GM19395 (cell line): ENCODE data around the gene ADAMTSL2.

ENCODE experiments used
- ATAC-seq: cut with Tn5 transposase; IDR thresholded peaks from one replicate; pipeline ENCODE4 v1.9.1; 2021; ENCODE audit warnings: mild to moderate bottlenecking, moderate library complexity; ENCODE audit not compliant: unreplicated experiment

The ADAMTSL2 gene

GRCh38 chr9:133499132-133499891, 35.2 kb upstream of the ADAMTSL2 start:
- ATAC-seq: no peak

- no peak for ATAC-seq
Measured at GRCh38 chr9:133499892-133500270, 34.6 kb upstream of the ADAMTSL2 start.

- ATAC-seq: no peak
Measured at GRCh38 chr9:133502112-133502511, 32.4 kb upstream of the ADAMTSL2 start.

- ATAC-seq: no peak
Measured at GRCh38 chr9:133505186-133505830, 29.2 kb upstream of the ADAMTSL2 start.

GRCh38 chr9:133505901-133506652, 28.4 kb upstream of the ADAMTSL2 start:
- ATAC-seq: no peak

DNA sequence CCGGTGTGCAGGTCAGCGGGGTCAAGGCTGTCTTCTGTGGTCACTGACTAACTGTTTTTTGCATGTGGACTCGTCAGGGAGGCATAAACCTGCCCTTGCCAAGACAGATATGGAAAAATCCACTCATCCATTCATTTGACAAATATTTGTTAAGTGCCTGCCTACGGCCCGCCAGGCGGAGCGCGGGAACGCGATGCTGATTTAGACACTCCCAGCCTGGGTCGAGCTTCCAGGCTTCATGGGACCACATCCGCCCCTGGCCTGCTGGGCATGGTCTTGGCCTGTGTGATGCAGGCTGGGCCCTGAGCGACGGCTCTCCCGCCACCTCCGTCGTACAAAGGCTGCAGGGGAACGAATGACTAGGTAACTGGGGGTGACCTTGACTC, 27.9 kb upstream of the ADAMTSL2 start:
- no peak for ATAC-seq

DNA sequence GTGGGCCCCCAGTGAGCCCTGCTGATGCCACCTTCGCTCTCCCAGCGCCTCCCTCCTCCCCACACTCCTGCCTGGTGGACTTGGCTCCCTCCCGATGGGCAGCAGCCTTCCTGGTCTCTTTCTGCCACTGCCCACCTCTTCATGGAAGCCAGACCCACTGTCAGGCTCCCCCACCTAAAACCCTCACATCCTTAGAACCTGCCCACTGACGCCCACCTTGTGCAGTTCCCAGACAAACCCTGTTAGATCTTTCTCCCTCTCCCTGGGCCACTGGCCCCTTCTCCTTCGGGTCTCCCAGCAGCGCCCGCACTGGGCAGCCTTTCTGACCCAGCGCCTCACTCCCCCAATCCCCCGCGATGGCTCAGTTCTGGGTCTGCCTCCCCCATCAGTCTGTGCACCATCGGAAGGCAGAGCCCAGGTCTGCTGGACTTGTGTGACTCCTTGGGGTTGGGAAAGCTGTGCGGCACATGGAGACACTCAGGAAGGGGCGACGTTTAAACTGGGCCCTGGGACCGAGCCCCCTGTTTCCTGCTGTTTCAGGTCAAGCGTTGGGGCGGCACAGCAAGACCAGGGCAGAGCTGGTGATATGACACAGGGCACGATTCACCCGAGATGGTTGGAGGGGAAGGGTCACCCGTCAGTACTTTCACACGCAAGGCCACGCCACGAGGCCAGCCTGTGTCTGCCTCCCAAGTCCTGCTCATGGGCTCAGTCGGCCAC, 27.1 kb upstream of the ADAMTSL2 start:
- ATAC-seq: no peak

GRCh38 chr9:133508046-133508445, 26.5 kb upstream of the ADAMTSL2 start:
- no peak for ATAC-seq

GRCh38 chr9:133509179-133510083, 25.1 kb upstream of the ADAMTSL2 start:
- no peak for ATAC-seq

GRCh38 chr9:133510926-133511505, 23.5 kb upstream of the ADAMTSL2 start:
- no peak for ATAC-seq

DNA sequence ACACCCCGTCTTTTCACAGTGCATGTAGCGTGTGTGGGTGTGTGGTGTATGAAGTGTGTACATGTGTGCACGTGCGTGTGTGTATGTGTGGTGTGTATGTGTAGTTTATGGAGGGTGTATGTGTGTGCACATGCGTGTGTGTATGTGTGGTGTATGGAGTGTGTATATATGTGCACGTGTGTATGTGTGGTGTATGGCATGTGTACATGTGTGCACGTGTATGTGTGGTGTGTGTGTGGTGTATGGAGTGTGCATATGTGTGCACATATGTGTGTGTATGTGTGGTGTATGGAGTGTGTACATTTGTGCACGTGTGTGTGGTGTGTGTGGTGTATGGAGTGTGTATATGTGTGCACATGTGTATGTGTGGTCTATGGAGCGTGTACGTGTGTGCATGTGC, 22.9 kb upstream of the ADAMTSL2 start:
- ATAC-seq: no peak

GRCh38 chr9:133512253-133513213, 22.0 kb upstream of the ADAMTSL2 start:
- ATAC-seq: no peak

DNA sequence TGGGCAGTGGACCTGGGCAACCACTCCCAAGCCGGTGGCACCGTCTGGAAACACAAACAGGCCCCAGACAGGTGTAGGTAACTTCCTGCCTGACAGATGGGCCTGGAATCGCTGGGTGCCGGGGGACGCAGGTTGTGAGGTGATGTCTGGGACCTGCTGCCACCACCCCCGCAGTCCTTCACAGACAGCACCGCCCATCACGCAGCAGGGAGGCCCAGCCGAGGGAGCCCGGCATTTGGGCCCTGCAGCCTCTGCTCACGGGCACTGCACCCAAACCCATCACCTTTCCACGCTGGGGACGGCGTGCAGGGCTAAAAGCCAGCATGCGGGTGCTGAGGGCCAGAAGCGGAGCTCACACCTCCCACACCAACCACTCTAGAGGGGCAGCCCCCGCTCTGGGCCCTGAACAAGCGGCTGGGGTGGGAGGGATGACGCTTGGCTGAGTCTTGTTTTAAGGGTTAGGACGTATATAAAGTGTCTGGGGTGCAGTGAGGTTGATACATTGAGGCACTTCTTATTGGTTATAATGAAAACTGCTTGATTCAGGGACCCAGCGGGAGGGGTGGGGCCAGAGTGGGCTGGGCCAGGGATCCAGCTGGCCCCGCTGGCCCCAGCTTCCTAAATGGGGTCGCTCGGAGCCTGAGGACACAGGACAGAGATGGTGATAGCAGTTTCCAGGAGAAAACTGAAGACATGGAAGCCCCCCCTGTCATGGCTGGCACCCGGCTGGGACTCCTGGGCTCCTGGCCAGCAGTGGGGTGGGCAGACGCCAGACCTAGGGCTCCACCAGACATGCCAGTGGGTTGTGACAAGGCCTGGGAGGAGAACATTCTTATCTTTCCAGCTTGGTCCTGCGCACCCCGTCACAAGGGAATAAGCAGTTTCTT, 21.0 kb upstream of the ADAMTSL2 start:
- no peak for ATAC-seq

GRCh38 chr9:133514460-133515239, 19.9 kb upstream of the ADAMTSL2 start:
- no peak for ATAC-seq

DNA sequence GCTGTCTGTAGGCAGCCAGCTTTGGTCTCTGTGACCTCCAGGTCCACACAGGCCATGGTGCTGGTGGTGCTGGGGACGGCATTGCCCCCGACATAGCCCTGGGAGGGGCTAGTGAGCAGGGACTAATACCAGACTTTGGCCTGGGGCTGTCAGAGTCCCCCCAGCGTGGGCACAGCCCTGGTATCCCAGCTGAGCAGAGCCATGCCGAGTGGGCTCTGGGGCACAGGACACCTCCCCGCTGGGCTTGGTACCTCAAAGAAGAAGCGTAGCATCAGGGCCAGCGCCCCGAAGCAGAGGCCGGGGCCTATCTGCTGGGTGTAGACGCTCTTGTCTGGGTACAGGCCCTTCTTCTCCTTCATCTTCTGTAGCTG, 19.3 kb upstream of the ADAMTSL2 start:
- no peak for ATAC-seq

DNA sequence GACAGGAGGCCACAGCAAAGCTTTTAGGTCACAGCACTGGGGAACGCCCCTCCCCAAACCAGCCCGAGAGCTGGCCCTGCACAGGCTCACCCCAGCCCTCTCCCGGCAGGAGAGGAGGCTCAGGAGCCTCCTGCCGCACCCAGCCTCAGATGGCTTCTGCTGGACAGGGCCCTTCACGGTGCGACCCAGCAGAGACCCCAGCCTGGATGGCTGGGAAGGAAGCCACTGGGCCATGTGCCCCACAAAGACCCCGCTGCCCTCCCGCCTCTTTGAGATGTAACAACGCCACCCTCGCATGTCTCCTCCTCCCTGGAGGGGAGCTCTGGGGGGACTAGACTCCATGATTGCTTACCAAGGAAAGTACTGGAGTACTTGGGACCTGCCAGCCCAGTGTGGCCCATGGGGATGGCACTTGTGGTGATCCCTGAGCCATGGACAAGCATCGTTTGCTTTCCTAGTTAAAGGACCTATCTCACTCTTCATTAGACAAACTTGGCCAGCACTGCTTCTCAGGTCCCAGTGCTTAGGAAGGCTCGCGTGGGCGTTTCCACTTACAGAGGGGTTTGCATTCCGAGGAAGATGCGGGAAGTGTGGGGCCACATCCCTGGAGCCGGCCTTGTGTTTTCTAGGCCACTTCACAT, 18.8 kb upstream of the ADAMTSL2 start:
- ATAC-seq: no peak
